Stimulated activated CD8-positive, alpha-beta memory T cell treated with anti-CD3 and anti-CD28 coated beads, Interleukin-4, amount 100 ng/mL, for 24 hours (primary cell): ENCODE measurements around the gene CCDC33.

ENCODE experiments used
- DNase-seq: peaks from one replicate; pipeline ENCODE4 v3.0.0-alpha.2; 2020; ENCODE audit warnings: low read depth

CCDC33 gene

DNA sequence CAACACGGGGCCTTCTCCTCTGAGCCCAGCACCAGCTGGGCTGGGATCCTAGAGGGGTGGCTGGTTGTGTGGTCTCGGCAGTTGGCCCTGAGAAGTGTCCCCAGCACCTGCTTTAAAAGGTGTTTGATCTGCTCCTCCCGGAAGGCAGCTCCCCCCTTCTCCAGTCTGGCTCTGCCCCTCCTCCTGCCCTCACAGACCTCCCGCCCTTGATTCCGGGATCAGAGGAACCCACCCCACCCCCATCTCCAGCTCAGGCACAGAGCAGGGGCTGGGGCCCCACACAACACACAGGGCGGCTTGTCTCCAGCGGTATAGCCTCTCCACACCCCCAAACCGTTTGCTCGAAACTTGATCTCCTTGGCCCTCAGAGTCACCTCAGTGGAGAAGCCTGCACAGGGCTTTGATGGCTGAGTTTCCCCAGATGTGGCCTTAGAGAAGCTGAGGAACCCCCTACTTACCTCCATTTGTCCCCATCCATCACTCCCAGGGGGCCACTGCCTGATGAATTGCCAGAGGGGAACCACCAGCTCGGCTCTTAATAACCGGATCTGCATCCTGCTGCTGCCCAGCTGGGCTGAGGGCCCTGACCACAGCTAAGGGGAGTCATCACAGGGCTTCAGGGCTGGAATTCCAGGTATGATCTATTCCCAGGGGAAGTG, 27.1 kb upstream of the CCDC33 start:
- DNase-seq = no peak

DNA sequence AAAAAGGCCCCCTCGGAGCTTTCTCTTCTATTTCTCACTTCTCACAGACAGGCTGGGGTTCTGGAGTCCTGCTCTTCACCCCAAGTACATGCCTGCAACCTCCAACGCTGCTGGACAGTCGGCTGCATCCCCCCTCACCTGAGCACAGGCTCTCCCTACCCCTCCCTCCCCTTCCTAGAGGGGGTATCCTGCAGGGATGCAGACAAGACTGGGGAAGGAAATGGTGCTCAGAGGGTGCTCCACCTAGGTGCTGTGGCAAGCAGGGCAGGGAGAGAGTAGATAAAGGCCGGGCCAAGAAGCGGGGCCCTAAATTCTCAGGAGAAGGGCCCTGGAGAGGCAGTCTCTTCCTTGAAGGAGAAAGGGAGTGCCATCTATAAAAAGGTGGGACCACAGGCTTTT, 26.6 kb upstream of the CCDC33 start:
- no peak for DNase-seq

- no peak for DNase-seq
Observed at GRCh38 chr15:74209997-74210671, 26.0 kb upstream of the CCDC33 start.

DNA sequence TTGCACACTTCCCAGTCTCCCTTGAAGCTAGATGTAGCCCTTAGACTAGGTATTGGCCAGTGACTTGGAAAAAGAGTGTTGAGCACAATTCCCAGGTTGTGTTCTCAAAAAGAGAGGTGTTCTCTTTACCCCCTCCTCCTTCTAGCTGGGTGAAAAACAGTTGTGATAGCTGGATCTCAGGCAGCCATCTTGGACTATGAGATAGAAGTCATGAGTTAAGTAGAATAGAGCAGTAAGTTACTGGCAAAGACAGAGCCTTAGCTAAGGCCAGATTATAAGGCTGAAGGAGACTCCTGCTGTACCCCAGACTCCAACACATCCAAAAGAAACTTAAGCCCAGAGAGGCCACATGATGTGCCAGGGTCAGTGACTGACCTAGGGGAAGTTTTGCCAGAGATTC, 25.4 kb upstream of the CCDC33 start:
- no peak for DNase-seq

DNA sequence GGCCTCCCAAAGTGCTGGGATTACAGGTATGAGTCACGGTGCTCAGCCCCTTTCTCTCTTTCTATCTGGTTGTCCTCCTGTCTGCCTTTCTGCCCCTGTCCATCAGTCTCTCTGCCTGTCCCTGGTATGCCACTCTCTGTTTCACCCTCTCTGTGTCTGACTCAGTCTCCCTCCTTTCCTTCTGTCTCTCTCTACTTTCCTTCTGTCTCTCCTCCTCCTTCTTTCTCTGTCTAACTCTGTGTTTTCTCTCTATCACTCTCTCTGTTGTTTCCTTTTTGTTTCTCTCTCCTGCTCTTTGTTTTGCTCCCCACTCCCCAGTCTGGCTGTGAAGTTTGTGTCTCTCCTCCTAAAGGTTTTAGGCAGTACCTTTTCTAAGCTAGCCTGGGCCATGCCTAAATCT, 24.5 kb upstream of the CCDC33 start:
- DNase-seq = no peak

DNA sequence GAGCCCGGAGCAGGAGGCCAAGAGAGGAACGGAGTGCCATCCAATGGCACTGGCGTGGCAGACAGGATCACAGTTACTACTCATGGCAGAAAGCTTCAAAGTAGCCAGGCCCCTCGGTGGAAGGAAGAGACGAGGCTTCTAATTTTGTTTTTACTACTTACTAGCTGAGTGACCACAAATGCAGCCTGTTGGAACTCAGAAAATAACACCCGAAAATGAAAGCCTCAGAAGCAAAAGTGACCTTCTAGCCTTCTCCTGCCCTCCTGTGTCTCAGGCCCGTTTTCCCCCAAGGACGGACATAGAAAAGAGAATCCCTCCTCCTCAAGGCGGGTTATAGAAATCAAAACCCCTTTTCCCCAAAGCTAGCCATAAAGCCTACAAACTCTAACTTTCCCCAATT, 23.6 kb upstream of the CCDC33 start:
- DNase-seq = no peak

- DNase-seq = no peak
Observed at GRCh38 chr15:74213858-74214284, 22.3 kb upstream of the CCDC33 start.

DNA sequence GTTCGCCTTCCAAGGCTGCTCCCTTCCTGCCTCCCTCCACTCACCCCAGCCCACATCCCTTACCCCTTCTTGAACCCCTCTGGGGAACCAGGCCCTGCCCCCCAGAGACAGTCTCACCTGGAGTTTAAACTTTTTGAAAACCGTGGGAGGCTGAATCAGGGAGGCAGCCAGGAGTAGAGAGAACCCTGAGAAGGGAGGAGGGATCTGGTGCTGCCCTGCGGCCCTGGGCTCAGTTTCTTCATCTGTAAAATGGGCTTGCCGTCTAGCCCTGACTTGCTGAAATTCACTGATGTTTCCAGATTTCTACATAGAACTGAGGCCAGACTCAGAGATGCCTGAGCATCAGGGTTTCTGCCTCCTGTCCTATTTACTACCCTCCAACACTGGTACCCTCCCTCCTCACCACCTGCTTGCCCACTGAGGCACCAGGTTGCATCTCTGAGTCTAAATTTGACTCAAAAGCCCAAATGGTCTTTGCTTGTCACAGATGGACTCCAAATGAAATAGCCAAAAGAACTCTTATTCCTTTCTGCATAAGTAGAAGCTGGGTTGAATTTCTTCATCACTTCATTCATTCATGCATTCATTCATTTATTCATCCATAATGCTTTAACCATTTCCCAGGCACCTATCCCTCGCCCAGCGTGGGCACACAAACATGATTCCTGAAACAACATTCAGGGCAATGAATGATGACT, 21.7 kb upstream of the CCDC33 start:
- no peak for DNase-seq

- DNase-seq = no peak
Observed at GRCh38 chr15:74215958-74216357, 20.2 kb upstream of the CCDC33 start.

DNA sequence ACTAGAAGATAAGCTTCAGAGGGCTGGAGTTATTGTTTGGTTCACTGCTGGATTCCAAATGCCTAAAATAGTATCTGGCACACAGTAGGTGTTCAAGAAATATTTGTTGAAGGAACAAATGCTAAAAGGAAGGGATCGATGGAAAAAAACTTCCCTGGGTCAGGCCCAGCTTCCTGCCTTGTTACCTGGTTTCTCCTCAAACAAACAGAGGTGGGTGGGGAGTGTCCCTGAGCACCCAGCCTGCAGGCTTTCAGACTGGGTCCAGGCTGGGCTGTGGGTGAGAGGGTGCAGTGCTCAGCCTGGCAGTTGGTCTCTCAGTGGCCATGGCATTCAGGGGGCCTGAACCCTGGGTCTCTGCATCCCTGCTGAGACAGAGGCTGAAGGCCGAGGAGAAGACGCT, 19.2 kb upstream of the CCDC33 start:
- DNase-seq = no peak

- no peak for DNase-seq
Observed at GRCh38 chr15:74217907-74218885, 17.9 kb upstream of the CCDC33 start.

- DNase-seq = no peak
Observed at GRCh38 chr15:74220475-74221248, 15.5 kb upstream of the CCDC33 start.

DNA sequence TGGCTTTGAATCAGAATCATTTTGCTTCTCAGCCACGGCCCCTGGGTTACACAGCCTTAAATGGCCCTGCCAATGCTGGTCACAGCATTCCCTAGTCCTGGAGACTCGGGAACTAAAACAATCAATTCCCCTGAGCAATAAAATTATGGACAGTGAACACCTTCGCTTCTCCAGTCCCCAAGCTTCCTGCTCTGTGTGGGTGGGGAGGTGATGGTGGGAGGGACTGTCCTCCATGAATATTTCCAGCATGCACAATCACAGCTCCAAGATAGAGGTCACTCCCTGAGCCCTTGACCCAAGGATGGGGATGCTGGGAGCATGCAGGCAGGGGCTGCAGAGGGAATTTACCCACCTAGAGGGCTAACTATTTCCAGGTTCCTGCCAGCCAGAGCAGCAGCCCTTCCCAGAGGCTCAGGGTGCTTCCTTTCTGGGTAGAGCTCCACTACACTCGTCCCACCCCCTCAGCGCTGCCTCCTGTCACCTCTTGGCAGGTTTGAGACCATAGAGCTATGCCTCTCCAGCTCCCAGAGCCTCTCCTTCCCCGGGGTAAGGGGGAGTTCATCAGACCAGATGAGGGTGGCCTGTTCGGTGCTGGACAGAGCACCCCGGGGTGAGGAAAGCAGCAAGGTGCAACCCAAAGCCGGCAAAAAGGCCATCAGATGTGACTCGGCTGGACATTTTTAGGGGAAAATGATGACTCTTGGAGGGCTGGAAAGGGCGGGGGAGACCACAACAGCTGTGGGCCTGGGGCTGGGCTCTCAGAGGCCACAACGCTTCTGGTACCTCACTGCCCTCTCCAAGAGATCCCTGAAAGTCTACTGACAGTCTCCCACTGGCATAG, 14.5 kb upstream of the CCDC33 start:
- no peak for DNase-seq

- DNase-seq = no peak
Observed at GRCh38 chr15:74222240-74223119, 13.6 kb upstream of the CCDC33 start.

- DNase-seq = no peak
Observed at GRCh38 chr15:74225928-74226327, 10.2 kb upstream of the CCDC33 start.

DNA sequence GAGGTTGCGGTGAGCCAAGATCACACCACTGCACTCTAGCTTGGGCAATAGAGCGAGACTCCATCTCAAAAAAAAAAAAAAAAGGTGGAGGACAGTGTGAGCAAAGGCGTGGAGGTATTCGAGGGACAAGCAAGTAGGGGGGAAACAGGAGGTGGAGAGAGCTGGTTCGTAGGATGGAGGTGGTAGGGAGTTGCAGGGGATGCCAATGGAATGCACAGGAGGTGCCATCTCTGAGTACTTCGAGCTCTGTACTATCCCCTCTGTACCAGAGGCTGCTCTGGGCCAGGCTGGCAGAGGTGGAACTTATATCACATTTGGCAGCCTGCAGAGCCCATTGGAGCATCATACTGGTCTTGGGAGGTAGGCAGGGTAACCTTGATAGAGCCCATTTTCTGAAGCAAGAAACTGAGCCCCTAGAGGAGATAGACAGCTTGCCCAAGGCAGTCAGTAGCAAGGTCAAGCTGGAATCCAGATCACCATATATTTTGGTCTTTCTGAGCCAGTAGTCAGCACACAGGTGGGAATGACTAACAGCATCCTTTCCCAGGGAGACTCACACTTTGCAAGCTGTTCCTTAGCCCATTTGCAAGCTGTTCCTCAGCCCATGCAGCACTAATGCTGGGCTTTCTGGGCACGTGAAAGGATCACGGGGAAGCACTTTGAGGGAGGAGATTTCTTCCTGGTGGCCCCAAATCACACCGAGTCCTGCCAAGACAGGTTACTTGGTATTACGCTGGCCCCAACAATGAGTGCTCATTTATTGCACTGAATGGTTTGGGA, 9.2 kb upstream of the CCDC33 start:
- DNase-seq = no peak

- no peak for DNase-seq
Observed at GRCh38 chr15:74227968-74228722, 8.0 kb upstream of the CCDC33 start.

GRCh38 chr15:74228723-74229081, 7.4 kb upstream of the CCDC33 start:
- DNase-seq = no peak
